GM21360 (cell line): Measurements from ENCODE around the gene INTS14.
"Not testable (repeated sequence)": the region's sequence is repeated elsewhere in the genome, so short reads cannot be mapped to it uniquely, and the experiment has no call there.

Source experiments
- ATAC-seq: cut with Tn5 transposase; IDR thresholded peaks from one replicate; pipeline ENCODE4 v1.9.1; 2021; ENCODE audit warnings: mild to moderate bottlenecking, moderate library complexity; ENCODE audit not compliant: unreplicated experiment

The INTS14 gene

DNA sequence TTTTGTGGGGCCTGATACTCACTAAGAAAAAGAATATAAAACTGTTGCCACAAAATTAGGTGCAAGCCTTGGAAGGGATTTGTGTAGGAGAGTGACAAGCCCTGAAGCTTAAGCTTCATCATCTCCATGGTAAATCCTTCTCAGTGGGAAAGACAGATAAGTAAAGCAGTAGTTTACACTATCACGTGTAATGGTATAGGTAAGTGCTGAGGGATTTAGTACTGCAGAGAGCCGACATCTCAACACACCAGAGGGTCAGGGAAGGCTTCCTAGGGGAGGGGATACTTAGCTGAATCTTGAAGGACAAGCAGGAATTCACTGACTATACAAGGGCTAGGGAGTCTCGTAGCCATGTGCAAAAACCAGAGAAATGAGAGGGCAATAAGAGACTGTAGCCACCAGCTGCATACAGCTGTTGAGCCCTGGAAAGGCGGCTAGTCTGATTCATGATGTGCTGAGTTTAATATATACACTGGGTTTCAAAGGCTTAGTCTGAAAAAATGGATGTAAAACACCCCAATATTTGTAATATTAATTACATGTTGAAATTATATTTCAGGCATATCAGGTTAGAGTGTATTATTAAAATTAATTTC, 21.9 kb upstream of the INTS14 start:
- no peak for ATAC-seq

DNA sequence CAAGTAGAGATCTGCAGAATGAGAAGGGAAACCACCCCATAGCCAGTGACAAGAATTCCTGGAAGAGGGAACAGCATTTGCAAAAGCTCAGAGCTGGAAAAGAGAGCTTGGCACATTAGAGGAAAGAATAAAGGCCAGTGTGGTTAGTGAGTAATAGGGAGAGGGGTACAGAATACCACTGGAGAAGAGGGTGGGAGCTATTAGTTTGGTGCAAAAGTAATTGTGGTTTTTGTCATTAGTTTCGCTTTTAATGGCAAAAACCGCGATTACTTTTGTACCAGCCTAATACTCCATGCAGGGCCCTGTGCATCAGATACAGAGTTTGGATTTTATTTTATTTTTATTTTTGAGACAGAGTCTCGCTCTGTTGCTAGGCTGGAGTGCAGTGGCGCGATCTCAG, 20.6 kb upstream of the INTS14 start:
- no peak for ATAC-seq

DNA sequence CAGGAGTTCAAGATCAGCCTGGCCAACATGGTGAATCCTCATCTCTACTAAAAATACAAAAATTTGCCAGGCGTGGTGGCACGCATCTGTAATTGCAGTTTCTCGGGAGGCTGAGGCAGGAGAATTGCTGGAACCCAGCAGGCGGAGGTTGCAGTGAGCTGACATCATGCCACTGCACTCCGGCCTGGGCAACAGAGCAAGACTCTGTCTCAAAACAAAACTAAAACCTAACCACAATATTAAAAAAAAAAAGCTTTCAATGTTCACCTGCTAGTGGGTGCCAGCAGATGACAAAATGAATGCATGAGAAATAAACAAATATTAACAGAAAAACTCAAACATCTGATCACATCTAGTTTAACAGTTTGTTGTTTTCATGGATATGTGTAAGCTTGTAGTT, 19.8 kb upstream of the INTS14 start:
- ATAC-seq = no peak

DNA sequence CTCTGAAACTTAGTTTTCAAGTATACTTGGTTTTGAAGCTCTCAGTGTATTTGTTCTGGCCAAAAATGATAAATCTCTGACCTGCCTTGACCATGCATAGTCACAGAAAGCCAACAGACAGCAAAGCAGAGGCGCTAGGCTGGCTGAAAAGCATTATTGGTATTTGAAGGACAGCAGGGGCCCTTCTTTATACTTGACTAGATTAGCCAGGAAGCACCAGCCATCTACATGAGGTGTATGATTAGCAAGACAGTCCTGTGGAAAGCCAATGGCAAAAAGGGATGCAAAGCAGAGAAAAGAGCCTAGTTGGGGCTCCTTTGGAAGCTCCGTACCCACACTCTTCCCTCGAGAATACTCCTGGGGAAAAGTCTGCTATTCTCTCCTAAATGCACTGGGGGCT, 18.6 kb upstream of the INTS14 start:
- ATAC-seq = no peak

DNA sequence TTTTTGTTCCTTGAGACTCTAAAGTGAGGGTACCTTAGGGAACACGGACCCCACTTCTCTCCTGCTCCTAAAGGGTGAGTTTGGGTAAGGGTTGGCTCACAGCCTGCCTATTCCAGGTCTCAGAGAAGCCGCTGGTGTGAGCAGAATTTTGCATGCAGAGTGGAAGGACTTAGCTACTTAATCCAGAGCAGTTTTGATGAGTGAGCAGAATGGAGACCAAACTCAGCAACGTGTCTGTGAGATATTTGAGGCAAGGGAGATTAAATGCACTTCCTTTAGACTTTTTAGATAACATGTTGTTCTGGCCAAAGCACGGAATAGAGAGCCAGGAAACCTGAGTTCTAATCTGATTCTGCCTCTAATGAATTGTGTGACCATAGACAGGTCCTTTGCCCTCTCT, 15.9 kb upstream of the INTS14 start:
- ATAC-seq = no peak

DNA sequence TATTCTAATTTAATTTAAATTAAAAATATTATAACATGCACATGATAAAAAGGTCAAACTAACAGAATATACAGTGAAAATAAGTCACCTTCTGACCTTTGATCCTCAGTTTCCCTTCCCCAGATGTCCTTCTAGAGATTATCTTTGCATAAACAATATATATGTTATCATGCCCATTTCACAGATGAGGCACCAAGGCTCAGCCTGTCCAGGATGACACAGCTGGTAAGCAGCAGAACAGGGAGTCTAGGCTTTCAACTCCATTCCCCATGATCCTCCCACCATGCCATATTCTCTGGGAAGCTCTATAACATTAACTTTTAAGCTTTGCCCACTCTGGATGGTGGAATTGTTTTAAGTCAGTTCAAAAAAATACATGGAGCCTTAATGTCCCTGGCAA, 12.2 kb upstream of the INTS14 start:
- ATAC-seq = no peak

DNA sequence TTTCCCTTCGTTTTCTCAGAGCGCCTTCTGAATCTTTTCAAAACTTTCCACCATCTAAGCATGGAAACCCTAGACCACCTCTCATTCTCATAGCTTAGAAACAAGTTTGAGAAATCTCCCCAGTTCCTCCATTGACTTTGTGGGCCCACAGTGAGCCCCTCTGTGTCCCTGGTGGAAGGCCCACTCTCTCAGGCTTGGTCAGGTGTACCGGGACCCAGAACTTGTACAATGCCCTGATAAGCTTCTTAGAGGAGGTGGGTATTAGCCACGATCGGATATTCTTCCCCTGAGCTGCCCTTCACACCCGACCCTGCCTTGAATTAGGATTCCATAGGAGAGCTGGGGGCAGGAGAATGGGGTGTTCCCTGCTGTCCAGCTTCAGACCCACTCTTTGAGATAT, 10.7 kb upstream of the INTS14 start, which contains the start of gene SLC24A1:
SLC24A1 (plus strand) TSS at position 301 of the 400 bp plus-strand sequence. CDS start 2,143 bp downstream, outside the sequence.
- no peak for ATAC-seq

DNA sequence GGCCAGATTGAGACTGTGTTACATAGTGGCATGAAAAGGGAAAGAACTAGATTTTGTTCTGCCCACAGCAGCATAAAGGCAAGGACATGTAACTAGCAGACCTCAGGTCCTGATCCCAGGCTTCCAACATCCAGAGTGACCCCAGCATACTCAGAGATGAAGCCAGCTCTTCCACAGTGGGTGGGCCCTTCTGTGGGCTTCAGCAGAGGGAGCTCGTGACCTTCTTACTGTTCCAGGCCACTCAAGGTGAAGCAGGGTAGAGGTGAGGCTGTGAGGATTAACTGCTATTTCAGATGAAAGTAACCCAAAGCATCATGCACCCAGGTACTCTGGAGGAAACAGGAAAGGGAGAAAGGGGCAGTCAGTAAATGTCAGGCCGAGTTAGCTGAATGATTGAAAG, 9.9 kb upstream of the INTS14 start:
- no peak for ATAC-seq

DNA sequence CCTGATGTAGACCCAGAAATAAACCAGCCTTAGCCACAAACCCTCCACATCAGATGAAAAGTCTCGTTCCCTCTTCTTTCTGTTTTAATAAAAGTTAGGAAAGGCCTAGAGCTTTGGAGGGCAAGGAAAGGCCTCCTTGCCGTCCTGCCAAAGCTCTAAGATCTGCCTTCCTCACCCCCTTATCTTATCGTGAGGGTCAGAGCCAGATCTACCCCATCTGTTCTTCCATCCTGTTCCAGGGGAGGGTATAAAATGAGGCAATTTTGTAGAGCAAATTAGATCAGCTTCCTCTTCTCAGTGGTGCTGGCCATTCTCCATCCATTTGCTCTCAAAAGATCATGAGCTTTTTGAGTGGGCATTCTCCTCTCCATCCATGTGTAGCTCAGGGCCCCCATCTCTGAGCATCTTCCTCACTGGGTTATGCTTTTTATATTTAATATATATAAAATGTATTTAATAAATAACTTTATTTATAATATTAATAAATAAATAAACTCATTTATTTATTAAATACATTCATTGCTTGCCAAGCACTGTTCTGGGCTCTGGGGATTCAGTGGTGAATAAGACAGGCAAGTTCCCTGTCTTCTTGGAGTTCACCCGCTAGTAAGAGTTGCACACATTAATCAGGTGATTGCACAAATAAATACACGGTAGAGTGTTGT, 8.8 kb upstream of the INTS14 start:
- no peak for ATAC-seq

DNA sequence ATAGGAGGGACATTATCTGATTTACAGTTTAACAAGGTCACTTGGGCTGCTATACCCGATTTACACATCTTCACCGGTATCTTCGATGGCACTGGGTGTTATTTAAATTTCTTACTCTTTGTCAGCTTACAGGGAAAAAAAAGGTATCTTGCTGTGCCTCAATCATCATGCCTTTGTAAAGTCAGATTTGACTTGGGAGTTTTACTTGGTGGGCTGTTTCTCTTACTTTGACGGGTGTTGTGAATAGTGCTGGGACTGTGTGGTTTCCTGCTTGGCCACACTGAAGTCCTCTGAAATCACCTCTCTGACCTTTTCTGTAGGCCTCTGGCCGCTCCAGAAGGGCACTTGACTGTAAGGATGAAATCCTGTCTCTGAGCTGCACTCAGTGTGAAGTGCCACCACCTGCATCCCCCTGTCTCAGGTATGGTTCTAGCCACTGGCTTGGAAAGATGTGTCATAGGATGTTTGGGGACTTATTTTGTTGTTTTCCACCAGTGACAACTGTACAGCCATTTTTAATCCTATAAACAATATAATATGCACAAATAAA, 7.7 kb upstream of the INTS14 start:
- no peak for ATAC-seq

DNA sequence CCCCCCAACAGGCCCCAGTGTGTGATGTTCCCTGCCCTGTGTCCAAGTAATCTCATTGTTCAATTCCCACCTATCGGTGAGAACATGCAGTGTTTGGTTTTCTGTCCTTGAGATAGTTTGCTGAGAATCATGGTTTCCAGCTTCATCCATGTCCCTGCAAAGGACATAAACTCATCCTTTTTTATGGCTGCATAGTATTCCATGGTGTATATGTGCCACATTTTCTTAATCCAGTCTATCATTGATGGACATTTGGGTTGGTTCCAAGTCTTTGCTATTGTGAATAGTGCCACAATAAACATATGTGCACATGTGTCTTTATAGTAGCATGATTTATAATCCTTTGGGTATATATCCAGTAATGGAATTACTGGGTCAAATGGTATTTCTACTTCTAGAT, 5.0 kb upstream of the INTS14 start:
- not testable (repeated sequence) for ATAC-seq

DNA sequence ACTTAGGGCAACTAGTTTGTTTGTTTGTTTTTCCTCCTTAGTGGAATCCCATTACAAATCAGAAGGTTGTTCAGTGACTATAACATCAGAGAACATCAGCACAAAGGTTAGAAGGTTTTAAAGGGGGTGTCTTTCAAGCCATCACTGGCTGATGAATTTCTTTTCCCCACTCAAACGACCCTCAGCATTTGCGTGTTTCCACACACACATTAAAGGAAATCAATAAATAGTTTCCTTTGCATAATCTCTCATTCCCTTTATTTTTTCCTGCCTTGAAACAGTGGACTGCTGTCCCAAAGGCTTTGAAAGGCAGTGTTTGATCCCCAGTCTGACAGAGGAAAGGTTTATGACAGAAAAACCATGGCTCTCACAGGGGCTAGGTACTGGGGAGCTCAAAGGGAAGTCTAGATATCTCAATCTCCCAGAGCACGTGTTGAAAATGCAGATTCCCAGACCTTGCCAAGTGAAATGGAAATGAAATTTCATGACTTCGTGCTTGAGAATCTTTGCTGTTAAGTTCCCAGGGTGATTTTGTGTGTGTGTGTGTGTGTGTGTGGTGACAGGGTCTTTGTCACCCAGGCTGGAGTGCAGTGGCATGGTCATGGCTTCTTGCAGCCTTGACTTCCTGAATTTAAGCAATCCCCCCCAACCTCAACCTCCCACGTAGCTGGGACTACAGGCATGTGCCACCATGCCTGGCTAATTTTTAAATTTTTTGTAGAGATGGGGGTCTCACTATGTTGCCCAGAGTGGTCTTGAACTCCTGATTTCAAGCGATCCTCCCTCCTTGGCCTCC, 2.2 kb upstream of the INTS14 start:
- ATAC-seq = no peak

DNA sequence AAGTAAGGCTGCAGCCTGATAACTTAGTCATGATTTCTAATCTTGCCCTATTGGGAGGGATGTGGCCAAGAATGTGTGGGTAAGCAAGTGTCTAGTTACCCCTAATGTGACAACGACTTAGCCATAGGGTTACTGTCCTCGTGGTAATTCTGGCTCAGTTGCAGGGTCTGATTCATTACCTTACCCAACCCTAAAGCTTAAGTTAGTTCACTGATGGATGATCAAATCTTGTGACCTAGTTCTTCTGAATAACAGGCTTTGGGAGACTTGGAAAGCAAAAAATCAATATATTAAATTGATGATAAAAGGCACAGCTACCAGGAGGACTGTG, 1.6 kb upstream of the INTS14 start:
- no peak for ATAC-seq

DNA sequence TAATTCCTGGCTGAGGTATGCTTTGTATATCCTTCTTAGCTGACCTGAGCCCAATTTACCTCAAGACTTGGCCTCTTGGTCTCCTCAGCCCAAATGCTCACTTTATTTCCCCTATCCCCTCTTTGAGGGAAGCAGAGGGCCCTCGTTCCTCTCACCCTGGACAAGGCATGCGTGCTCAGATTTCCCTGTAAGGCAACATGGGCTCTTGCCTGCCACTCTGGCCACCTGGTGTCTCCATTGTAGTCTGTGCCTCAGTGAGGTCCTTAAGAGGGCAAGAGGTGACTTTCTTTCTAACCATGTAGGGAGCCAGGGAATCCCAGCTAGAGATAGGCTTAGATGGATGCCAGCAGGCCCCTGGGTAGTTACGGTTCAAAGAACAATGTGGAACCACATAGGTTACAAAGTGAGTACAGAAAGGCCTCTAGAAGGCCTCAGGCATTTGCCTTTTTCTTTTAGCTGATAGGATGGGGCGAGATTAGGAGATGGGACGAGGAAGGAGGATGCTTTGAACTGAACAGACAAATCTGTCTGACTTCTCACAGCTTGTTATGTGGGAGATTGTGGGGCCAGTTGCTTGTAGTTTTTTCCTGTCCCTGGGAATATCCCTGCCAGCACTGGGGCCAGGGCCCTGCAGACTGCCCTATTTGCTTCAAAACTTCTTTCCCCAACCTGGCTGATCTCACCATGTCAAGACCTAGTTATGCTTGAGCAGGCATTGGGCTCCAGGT, 1.1 kb upstream of the INTS14 start:
- ATAC-seq = no peak

DNA sequence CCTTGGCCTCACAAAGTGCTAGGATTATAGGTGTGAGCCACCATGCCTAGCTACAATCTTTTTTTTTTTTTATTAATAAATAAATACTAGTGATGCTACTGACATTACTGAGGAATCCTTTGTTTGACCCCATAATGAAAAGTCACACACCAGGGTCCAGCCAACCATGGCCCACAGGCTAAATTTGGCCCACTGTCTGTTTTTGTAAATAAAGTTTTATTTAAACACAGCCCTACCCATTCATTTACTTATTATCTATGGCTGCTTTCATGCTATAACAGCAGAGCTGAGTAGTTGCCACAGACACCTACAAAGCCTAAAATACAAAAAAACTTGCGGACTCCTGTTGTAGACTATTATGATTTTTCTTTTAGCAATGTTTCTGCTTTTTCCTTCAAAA, 7.4 kb downstream of the INTS14 start:
- no peak for ATAC-seq

DNA sequence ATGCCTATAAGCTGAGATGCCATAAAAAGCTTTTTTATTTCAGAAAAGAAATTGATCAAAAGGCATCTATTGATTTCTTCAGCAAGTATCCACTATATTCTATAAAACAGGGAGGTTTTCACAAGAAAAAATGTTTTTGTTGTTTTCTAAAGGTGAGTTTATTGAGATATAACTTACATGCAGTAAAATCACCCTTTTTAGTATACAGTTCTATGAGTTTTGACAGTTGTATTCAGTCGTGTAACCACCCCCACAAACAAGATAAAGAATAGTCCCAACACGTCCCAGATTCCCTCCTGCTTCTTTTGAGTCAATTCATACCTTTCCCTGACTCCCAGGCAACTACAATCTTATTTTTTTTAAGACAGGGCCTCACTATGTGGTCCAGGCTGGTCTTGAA, 7.8 kb downstream of the INTS14 start:
- ATAC-seq = no peak

DNA sequence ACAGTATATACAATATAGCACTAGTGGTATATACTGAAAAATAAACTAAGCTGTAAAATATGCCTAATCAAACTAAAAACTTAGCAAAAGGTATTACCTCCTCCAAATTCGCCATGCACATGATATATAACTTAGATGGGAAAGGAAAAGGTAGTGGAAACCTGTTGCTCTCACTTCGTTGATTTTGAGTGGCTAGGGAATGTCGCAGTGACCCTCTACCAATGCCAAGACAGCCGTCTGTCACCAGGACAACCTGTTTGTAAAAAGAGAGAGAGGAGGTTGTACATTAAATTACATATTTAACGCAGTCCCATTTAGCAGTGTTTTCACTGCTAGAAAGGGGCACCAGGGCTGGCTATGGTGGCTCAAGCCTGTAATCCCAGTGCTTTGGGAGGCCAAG, 11.3 kb downstream of the INTS14 start:
- ATAC-seq = no peak

DNA sequence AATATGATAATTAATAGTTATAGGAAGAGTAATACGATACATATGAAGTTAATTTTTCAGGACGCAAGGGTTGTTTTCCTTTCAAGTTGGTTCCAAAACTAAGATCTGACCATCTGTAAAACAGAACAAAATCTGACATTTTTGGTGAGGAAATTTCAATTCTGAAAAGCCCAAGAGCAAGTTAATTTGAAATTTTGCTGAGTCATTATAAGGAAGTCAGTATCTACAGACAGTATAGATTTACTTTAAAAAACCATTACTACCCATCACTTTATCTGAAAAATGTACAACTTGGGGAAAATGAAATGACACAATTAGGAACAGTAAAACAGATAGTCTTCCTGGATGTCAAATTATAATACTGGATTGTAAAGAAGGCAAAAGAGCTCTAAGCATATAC, 12.5 kb downstream of the INTS14 start:
- no peak for ATAC-seq

DNA sequence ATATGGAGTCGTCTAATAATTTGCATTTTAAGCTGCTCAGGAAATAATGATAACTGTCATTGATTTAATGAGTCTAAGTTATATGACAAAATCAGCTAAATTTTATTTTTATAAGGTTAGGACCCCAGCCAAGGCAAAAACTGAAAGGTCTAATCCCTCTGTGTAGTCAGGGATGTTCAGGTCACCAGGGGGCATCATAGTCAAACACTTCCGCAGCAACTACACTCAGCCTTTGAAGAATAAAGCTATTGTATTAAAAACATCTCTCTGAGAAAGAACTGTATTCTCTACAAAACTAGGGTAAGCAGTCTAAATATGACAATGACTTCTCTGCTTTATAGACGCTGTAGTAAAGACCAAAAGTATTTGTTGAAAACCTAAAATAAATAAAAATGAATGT, 15.0 kb downstream of the INTS14 start:
- ATAC-seq = no peak

DNA sequence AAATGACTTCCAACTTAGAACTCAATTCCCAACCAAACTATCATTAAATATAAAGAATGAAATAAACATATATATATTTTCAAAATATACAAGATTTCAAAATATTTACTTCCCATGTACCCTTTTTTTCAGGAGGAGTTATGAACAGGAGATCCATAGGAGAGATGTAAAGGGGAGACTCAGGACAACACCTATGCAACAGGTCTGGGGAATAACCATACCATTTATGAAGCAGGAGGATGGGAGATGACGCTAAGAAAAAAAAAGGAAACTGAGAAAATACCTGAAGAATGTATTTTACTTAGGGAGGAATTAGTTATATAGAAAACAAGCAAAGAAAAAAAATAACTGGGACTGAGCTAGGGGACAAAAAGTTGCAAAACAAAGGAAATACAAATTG, 23.8 kb downstream of the INTS14 start:
- no peak for ATAC-seq

DNA sequence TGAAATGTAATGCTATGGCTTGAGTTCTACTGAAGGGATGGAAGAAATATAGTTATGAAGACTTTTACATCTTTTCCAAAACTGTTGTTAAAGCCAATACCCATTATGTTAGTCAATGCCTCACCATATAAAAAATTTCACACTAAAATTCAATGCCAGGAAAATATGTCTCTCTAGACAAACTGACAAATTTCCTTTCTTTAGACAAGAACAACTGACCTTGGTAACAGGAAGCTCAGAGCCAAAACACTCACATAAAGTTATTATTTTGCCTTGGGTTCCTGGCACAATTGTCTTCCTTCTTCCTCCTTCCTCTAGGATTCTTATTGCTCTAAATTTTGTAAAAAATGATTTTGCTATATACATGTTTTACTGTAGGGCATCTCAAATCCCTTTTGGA, 26.7 kb downstream of the INTS14 start:
- ATAC-seq = no peak
